ENCODE data around the gene CCND1. TPM values are rescaled to one million over a fixed set of nuclear protein-coding genes. Genes with fewer than 3 reads are reported as not detected.

CCND1 gene
- total and polyA plus RNA-seq, 10 of the 15 experiments (the other 5 are each of a cell fraction or from before 2014, with no cell fraction given), result 0.09 to 6.6 (median 0.59) TPM; not detected in 2

GRCh38 chr11:69634069-69634468 lies 6.9 kb upstream of the CCND1 start:
- Histone ChIP-seq H3K9ac (ENCODE audit: control insufficient read depth, insufficient read depth, low read length) (no peak overlapping the region), H4K20me1 (ENCODE audit: control insufficient read depth, insufficient read depth) (no peaks in the 10 kb centered on the region), H3K9me3 (replicated peaks; ENCODE audit: control insufficient read depth, insufficient read depth, low read length) (no peaks in the 10 kb centered on the region; the same call in 2 of the 3 replicates), H3K4me1 (ENCODE audit: control insufficient read depth, insufficient read depth, low read length) (peaks cover 15% of the 10 kb centered on the region), H3K27me3 (replicated peaks in 1 of 2; ENCODE audit: control insufficient read depth in 2 of 2, insufficient read depth in 2 of 2, low read length in 1 of 2) (peaks cover 15 to 22% of the 10 kb centered on the region in 2 experiments), H3K36me3 (ENCODE audit: control insufficient read depth in 2 of 2, insufficient read depth in 2 of 2, low read length in 1 of 2) (no peaks in the 10 kb centered on the region; a peak in 1 of 4 replicates), H3K4me3 (no peak overlapping the region), H3K79me2 (ENCODE audit: control insufficient read depth, insufficient read depth, low read length) (no peaks in the 10 kb centered on the region), H2AFZ (ENCODE audit: control insufficient read depth, low read depth, low read length) (no peak overlapping the region), H3K27ac (ENCODE audit: control insufficient read depth, insufficient read depth) (no peak overlapping the region), H3K4me2 (ENCODE audit: control insufficient read depth, insufficient read depth) (no peak overlapping the region)
- TF ChIP-seq CUX1 (IDR thresholded peaks at IDR 0.05; ENCODE audit: insufficient replicate concordance, low read depth, low read length), result no peak
- no peak for TF ChIP-seq NFXL1 (IDR thresholded peaks at IDR 0.05; ENCODE audit: borderline replicate concordance)
- TF ChIP-seq RELA (IDR thresholded peaks at IDR 0.05; ENCODE audit: borderline replicate concordance, partially characterized antibody), result no peak
- no peak for TF ChIP-seq CHD2 (IDR thresholded peaks at IDR 0.05; ENCODE audit: borderline replicate concordance, low read depth, low read length)
- no peak for TF ChIP-seq ZNF217 (IDR thresholded peaks at IDR 0.05)
- TF ChIP-seq CEBPZ (IDR thresholded peaks at IDR 0.05; ENCODE audit: low read depth, low read length), result no peak
- no peak for TF ChIP-seq TAF1 (IDR thresholded peaks at IDR 0.05; ENCODE audit: borderline replicate concordance, low read depth, low read length)
- no peak for TF ChIP-seq CREM (IDR thresholded peaks at IDR 0.05; ENCODE audit: low read depth)
- ChIA-PET RAD21 (ENCODE audit: unreplicated experiment) (interaction anchor here (1.6 kb wide), 1 partner anchor 341 kb away, joined by 5 read pairs; no protein-coding TSS in a partner anchor), POLR2A (no interaction called here), CTCF (no interaction called here), SMC1A (ENCODE audit: uncharacterized antibody, unreplicated experiment) (interaction anchor here (1.0 kb wide), 1 partner anchor 36 kb away, joined by 3 read pairs; no protein-coding TSS in a partner anchor)
- no peak for ATAC-seq
- BruUV-seq (replicated peaks), result no TSS peak
- in situ Hi-C loops (cut with MboI), result no loop called here
- 19% methylated on average over 6 of the region's 6 CpGs for WGBS (ENCODE audit: insufficient coverage, insufficient replicate concordance, low lambda C conversion rate, missing lambda C conversion rate)
- FAIRE-seq, result no peak
- intact Hi-C loops (cut with micrococcal nuclease; ENCODE audit: unreplicated experiment), result no loop called here
- no peak for DNase-seq (ENCODE audit: low read depth, low spot score)
